Tongue (tissue), 2 donors: ENCODE data around the gene GPATCH4. TPM values are rescaled to one million over a fixed set of nuclear protein-coding genes. Genes with fewer than 3 reads are reported as not detected.
"Not testable (repeated sequence)": the region's sequence is repeated elsewhere in the genome, so short reads cannot be mapped to it uniquely, and the experiment has no call there.

Experiments
- DNase-seq: peaks from one replicate; pipeline ENCODE4 v3.0.0-alpha.2; 2015
- total RNA-seq: library from RNA; depleted of rRNA; stranded (reverse); fragments of >200 nt; gene quantifications from one replicate; pipeline ENCODE4 v1.2.3, GENCODE V29; 2014

GPATCH4 gene
- 14.5 TPM for total RNA-seq

GRCh38 chr1:156601122-156601830, at the start of gene GPATCH4:
Gene GPATCH4 (minus strand): TSS chr1:156601479.
- DNase-seq = peak; percentile 92

DNA sequence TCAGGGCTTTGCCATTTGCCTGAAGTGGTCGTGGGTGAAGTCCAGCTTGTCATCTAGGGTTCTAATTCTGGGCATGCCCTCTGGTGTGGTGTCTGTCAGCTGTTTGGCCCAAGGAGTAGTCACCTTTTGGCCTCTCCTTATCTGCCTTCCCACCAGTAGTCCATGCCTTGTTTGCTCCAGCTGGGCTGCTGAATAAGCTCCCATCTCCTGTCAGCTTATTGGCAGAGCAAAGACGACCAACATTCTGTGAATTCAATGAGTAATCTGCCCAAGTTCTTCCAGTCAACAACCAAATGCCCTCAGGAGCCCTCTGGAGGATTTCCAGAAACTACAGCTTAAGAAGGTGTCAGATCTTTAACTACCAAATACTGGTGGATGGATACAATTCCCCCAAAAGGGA, 47.7 kb upstream of the GPATCH4 start:
- no peak for DNase-seq

DNA sequence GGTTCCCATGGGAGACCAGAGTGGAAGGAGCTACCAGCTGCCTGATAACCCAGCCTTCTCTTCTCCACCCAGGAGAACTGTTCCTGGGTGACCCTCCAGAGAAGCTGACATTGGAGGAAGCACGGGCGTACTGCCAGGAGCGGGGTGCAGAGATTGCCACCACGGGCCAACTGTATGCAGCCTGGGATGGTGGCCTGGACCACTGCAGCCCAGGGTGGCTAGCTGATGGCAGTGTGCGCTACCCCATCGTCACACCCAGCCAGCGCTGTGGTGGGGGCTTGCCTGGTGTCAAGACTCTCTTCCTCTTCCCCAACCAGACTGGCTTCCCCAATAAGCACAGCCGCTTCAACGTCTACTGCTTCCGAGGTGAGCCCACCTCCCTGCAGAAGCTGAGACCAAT, 47.2 kb upstream of the GPATCH4 start:
- no peak for DNase-seq

DNA sequence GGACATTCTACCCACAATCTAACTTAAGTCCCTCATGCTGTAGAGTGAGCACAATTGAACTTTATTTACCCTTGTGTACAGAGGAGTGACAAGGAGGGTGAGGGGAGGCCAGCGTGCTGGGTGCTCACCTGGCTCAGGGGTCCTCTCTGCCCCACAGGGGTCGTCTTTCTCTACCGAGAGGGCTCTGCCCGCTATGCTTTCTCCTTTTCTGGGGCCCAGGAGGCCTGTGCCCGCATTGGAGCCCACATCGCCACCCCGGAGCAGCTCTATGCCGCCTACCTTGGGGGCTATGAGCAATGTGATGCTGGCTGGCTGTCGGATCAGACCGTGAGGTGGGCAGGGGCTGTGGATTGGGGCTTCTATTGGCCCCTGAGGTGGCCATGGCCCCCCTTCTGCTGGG, 46.1 kb upstream of the GPATCH4 start:
- DNase-seq = no peak

DNA sequence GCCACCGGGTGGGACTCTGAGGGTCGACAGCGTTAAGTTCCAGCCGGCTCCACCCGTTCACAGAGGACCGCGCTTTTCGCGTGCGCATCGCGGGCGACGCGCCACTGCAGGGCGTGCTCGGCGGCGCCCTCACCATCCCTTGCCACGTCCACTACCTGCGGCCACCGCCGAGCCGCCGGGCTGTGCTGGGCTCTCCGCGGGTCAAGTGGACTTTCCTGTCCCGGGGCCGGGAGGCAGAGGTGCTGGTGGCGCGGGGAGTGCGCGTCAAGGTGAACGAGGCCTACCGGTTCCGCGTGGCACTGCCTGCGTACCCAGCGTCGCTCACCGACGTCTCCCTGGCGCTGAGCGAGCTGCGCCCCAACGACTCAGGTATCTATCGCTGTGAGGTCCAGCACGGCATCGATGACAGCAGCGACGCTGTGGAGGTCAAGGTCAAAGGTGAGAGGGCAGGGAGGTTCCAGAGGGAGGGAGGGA, 45.5 kb upstream of the GPATCH4 start:
- no peak for DNase-seq

DNA sequence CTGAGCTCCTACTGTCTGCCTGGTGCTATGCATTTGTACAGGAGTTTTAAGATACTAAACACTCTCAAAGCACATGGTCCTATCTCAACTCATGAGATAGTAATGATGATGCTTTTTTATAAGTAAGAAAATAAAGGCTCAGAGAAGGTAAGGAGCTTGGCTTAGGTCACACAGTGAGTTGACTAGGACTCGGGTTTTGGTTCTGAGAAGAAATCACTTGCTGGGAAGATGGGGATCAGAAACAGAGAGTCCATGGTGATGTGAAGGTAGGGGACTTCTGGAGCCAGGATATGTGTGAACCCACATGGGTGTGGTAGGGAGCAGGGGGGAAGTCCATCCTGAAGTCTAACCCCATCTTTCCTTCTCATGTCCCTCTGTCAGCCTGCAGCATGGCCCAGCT, 44.4 kb upstream of the GPATCH4 start:
- DNase-seq = no peak

GRCh38 chr1:156645056-156645455, 43.8 kb upstream of the GPATCH4 start:
- no peak for DNase-seq

DNA sequence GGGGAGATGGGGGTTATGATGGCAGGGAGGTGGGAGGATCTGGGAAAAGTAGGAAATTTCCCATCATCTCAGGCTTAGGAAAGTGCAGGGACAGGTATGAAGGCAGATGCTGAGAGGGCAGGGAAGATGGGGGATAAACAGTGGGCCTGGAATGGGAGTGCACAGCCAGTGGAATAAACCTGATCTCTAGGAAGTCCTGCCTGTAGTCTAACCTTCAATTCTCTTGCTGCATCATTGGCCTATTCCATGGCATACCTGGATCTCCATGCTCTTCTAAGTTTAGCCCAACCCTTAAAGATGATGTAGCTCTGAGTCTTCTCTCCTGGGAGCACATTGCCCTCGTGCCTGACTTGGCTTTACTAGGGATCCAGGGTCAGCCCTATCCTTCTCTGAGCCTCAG, 43.4 kb upstream of the GPATCH4 start:
- DNase-seq = no peak

DNA sequence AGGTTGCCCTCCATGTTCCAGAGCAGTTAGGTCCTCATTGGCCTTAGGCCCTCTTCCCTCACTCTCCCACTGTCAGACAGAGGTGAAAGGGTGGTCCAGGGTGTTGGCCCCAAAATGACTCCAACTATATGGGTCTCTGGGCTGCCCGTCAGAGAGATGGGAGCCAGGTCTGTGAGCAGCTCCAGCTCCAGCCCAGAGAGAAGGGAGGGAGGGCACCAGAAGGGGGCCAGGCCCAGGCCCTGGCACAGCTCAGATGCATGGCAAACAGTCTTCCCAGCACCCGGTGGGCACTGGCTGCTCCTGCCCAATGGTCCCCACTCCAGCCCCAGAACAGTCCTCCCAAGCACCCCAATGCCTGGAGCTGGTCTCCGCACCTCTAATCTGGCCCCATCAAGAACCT, 42.9 kb upstream of the GPATCH4 start:
- DNase-seq = no peak

GRCh38 chr1:156643778-156644092, 42.5 kb upstream of the GPATCH4 start:
- no peak for DNase-seq

DNA sequence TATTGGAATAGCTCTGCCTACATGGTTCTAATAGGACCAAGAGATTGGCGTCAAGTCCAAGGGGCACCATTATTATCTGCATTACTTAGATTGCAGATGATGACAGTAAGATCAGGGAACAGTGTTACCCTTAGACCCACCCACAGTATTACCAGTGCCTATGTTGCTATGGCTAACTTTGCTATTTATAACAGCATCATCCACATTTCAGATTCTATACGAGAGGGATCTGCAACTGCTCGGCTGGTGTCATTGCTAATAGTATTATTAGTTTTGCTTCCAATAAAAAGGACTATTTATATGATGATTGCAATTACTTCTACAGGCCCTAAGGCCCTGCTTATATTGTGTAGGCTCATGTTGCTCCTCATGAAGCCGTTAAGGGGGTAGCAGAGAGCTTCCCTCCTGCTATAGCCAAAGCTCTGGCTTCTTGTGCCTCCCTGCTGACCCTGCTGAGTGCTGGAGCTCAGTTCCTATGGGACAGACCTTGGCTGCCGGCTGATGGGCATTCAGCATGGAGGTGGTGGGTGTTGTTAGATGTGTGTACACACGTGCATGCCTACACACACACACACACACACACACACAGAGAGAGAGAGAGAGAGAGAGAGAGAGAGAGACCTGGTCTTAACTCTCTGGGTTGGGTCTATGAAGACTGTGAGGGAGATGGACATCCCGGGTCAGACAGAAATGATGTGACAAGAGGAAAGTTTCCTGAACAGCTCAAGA, 41.9 kb upstream of the GPATCH4 start:
- DNase-seq = no peak

- DNase-seq = no peak
These were observed 41.2 kb upstream of the GPATCH4 start for GRCh38 chr1:156642265-156643048.

DNA sequence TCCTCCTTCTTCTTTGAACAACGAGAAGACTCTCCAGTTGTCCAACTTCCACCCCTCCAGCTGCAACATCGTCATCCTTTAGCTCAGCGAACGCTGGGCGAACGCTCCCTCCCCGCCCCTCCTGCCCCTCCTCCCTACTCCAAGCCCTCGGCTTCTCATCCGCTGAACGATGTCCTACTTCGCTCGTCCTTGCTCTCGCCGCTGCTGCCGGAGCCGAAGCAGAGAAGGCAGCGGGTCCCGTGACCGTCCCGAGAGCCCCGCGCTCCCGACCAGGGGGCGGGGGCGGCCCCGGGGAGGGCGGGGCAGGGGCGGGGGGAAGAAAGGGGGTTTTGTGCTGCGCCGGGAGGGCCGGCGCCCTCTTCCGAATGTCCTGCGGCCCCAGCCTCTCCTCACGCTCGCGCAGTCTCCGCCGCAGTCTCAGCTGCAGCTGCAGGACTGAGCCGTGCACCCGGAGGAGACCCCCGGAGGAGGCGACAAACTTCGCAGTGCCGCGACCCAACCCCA, 40.5 kb upstream of the GPATCH4 start, which contains the start of gene BCAN:
Gene BCAN (plus strand): TSS at position 357 of the 504 bp plus-strand sequence. CDS start 3,938 bp downstream, outside the sequence.
- peak; percentile 75 for DNase-seq

GRCh38 chr1:156640842-156641706, 39.8 kb upstream of the GPATCH4 start:
- no peak for DNase-seq

DNA sequence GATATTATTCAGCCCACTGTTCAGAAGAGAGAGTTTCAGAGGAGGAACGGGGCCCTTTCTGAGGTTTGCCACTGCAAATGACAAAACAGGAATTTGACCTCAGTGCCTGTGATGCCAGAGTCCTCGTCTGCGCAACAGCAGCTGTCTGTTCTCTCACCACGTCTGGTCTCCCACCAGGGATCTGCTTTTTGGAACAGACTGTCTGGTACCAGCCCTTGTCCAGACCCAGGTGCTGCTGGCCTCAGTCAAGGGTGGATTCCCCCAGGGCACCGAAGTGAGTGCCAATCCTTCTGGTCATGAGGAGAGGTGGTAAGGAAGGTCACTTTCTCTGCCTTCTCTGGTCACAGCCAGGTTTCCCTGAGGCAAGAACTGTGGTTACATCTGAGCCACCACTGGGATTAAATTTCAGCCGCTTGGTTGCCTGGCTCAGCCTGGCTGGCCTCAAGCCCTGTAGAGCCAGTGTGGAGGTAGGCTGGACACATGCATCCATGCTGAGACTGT, 38.4 kb upstream of the GPATCH4 start:
- no peak for DNase-seq

DNA sequence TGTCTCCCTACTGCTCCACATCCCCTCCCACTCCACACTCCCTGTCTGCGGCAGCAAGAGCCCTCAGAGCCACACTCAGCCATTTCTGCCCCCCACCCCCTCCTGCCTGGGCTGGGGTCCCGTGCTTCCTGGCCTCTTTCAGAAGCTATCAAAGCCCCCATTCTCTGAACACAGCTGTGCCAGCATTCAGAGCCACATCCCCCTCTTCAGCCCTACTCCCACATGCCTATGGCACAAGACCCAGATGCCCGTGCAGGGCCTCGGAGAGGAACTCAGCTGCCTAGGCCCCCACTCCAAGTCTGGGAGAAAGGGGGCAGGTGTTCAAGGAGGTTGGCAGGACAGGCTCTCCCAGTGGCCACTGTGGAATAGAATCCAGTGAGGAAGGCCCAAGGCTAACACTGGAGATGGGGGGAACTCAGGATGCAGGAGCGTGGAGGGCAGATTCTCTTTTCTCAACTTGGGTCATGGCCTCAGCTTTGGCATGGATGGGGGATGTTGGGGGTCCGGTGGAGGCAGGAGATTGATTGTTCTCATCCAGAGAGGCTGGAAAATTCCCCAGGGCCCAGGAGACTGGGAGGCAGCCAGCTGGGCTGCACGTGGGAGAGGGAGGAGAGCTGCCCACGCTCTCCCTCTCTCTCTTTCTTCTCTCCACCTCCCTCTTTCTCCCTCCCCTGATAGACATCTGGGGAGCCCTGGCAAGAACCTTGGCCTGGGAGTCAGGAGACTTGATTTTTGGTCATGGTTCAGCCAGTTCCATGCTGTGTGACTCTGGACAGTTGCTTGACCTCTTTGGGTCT, 37.1 kb upstream of the GPATCH4 start:
- no peak for DNase-seq

GRCh38 chr1:156632355-156632754, 31.1 kb upstream of the GPATCH4 start:
- DNase-seq = no peak

- DNase-seq = not testable (repeated sequence)
These were observed 29.9 kb upstream of the GPATCH4 start for GRCh38 chr1:156631152-156631551.

- DNase-seq = no peak
These were observed 28.7 kb upstream of the GPATCH4 start for GRCh38 chr1:156629823-156630449.

DNA sequence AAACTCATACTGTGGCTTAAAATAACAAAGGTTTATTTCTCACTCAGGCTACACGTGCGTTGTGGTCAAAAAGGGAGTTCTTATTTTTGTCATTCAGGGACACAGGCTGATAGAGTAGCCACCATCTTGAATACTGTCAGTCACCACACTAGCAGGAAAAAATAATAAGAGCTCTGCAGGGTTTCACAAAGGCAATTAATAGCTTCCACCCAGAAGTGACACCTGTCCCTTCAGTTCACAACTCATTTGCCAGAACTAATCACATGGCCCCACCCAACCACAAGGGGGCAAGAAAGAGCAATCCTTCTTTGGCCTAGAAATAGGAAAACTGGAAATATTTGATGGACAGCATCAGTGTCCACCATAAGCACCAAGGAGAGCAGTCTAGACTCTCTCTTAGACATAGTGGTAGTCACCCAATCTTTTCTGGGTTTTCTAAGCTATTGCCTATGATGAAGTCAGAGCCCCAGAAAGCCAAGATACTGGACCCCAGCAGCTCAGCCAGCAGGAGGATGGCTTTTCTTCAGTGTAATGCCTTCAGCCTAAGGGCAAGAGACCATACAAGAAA, 26.1 kb upstream of the GPATCH4 start:
- DNase-seq = peak; percentile 47
